ENCODE data around the gene HSD17B1.

Gene HSD17B1

GRCh38 chr17:42529061-42529460, 23.7 kb upstream of the HSD17B1 start:
- no peak for DNase-seq (ENCODE audit: extremely low spot score)
- ChIA-PET POLR2A (no interaction called here), CTCF (interaction anchor here (1.8 kb wide), 1 partner anchor 124 kb away, joined by 3 read pairs; no protein-coding TSS in a partner anchor)
- TF ChIP-seq CTCF (IDR thresholded peaks at IDR 0.05; ENCODE audit: control extremely low read depth, extremely low read depth, low read depth, missing control alignments) = no peak

GRCh38 chr17:42530952-42531454, 21.7 kb upstream of the HSD17B1 start:
- no peak for TF ChIP-seq CTCF (IDR thresholded peaks at IDR 0.05; ENCODE audit: control extremely low read depth, extremely low read depth, low read depth, missing control alignments)
- POLR2A ChIA-PET = no interaction called here
- DNase-seq (ENCODE audit: extremely low spot score) = no peak
- CTCF ChIA-PET = interaction anchor here (0.8 to 1.5 kb wide), 6 partner anchors 10 to 218 kb away, joined by 3 to 4 read pairs (median 3); no protein-coding TSS in a partner anchor

GRCh38 chr17:42531455-42532354, 21.0 kb upstream of the HSD17B1 start:
- POLR2A ChIA-PET = no interaction called here
- DNase-seq (ENCODE audit: extremely low spot score) = peak; percentile 60
- TF ChIP-seq CTCF (IDR thresholded peaks at IDR 0.05; ENCODE audit: control extremely low read depth, extremely low read depth, low read depth, missing control alignments) = peak; percentile 47
- CTCF ChIA-PET = interaction anchor here (1.3 to 1.7 kb wide), 3 partner anchors 17 to 232 kb away, joined by 3 to 4 read pairs (median 3); no protein-coding TSS in a partner anchor

GRCh38 chr17:42535155-42536047, 17.3 kb upstream of the HSD17B1 start:
- CTCF ChIA-PET = interaction anchor here (1.2 to 2.5 kb wide), 4 partner anchors 8 to 48 kb away, joined by 3 to 12 read pairs (median 7); no protein-coding TSS in a partner anchor
- no peak for TF ChIP-seq CTCF (IDR thresholded peaks at IDR 0.05; ENCODE audit: control extremely low read depth, extremely low read depth, low read depth, missing control alignments)
- DNase-seq (ENCODE audit: extremely low spot score) = no peak
- POLR2A ChIA-PET = interaction anchor here (0.6 to 1.4 kb wide), 3 partner anchors 64 to 826 kb away, joined by 3 to 5 read pairs (median 3); no protein-coding TSS in a partner anchor

- no peak for TF ChIP-seq CTCF (IDR thresholded peaks at IDR 0.05; ENCODE audit: control extremely low read depth, extremely low read depth, low read depth, missing control alignments)
- POLR2A ChIA-PET = interaction anchor here (0.6 to 1.4 kb wide), 11 partner anchors 9 to 825 kb away, joined by 3 to 5 read pairs (median 3); partner anchors contain the start of genes MLX and VPS25
- peak; percentile 99 for DNase-seq (ENCODE audit: extremely low spot score)
- CTCF ChIA-PET = interaction anchor here (1.0 to 2.5 kb wide), 5 partner anchors 8 to 47 kb away, joined by 3 to 12 read pairs (median 3); no protein-coding TSS in a partner anchor
Measured at GRCh38 chr17:42536048-42536371, 16.7 kb upstream of the HSD17B1 start, which contains the start of gene NAGLU. TSS of gene NAGLU (plus strand) at chr17:42536241. CDS start at chr17:42536273, 32 bp downstream.

Data from GM10248 (cell line).